Tibial artery (tissue), 4 donors: ENCODE measurements around the gene PBX2.

ENCODE experiments used
- DNase-seq, 2 donors: peaks; one replicate each; pipeline ENCODE4 v3.0.0-alpha.2; 2019
- H3K27ac ChIP-seq, 2 donors: fragments of 200-600 bp; sonication (generic) in 1 of 2; 1 replicate in 1 of 2; 2 replicates in 1 of 2; pipeline ENCODE4 v1.5.1; 2018 to 2019; ENCODE audit warnings: mild to moderate bottlenecking in 1 of 2
- H3K27me3 ChIP-seq, 2 donors: fragments of 200-600 bp; sonication (generic) in 1 of 2; one replicate each; pipeline versions ENCODE4 v1.5.1 to v1.6.0; 2016 to 2019
- H3K36me3 ChIP-seq, 3 donors: fragments of 200-600 bp; sonication (generic) in 2 of 3; one replicate each; pipeline ENCODE4 v1.5.1; 2016 to 2019; ENCODE audit warnings: mild to moderate bottlenecking in 2 of 3
- H3K4me1 ChIP-seq, 4 donors: fragments of 200-600 bp; sonication (generic) in 2 of 4; 1 replicate in 3 of 4; 2 replicates in 1 of 4; pipeline ENCODE4 v1.5.1; 2016 to 2019
- H3K4me3 ChIP-seq, 2 donors: fragments of 200-600 bp; sonication (generic) in 1 of 2; 1 replicate in 1 of 2; 2 replicates in 1 of 2; pipeline ENCODE4 v1.5.1; 2018 to 2019; ENCODE audit warnings: mild to moderate bottlenecking in 2 of 2
- H3K9me3 ChIP-seq, 3 donors: fragments of 200-600 bp; sonication (generic) in 1 of 3; one replicate each; pipeline ENCODE4 v1.5.1; 2016 to 2019
- CTCF ChIP-seq, 2 experiments: fragments of 200-600 bp in 1 of 2; fragments of 450-650 bp in 1 of 2; IDR thresholded peaks; one replicate each; pipeline ENCODE4 v1.5.1; 2017 to 2019; ENCODE audit warnings: antibody characterized with exemption in 2 of 2, mild to moderate bottlenecking in 1 of 2, moderate library complexity in 1 of 2
- intact Hi-C: fragments of 100-400 bp; cut with DNase I; formaldehyde crosslinking; loops from one replicate; pipeline ENCODE4 v1.15.0; 2023; ENCODE audit warnings: low total_unique reads

PBX2 gene

GRCh38 chr6:32152769-32153563 lies 37.0 kb downstream of the PBX2 start:
- no peak for TF ChIP-seq CTCF (IDR thresholded peaks at IDR 0.05)
- Histone ChIP-seq H3K4me3 (peak overlapping the region; percentile 67 to 81), H3K36me3 (peaks cover 10 to 36% (median 19%) of the 10 kb centered on the region in 3 donors), H3K4me1 (peaks cover 0 to 49% (median 39%) of the 10 kb centered on the region in 4 donors), H3K9me3 (no peaks in the 10 kb centered on the region), H3K27ac (peak overlapping the region; percentile 92 to 98), H3K27me3 (no peaks in the 10 kb centered on the region)
- peak in 1 of 2 donors; percentile 46 for DNase-seq
- intact Hi-C loops: loop anchor here (5.0 kb wide), 1 partner anchor 66 kb away; no protein-coding TSS in a partner anchor

- H3K9me3 ChIP-seq: no peaks in the 10 kb centered on the region
- H3K4me3 ChIP-seq: peak within 1 kb of the TSS; percentile 67 to 81
- H3K27ac ChIP-seq: peak within 1 kb of the TSS; percentile 92 to 98
- TF ChIP-seq CTCF (IDR thresholded peaks at IDR 0.05): no peak
- H3K27me3 ChIP-seq: no peaks in the 10 kb centered on the region
- H3K4me1 ChIP-seq: peaks cover 0 to 49% (median 39%) of the 10 kb centered on the region in 4 donors
- DNase-seq: no peak
- H3K36me3 ChIP-seq: peaks cover 4 to 27% (median 11%) of the 10 kb centered on the region in 3 donors
- intact Hi-C loops: loop anchor here (5.0 kb wide), 1 partner anchor 65 kb away; no protein-coding TSS in a partner anchor
Observed at GRCh38 chr6:32151863-32152768, 37.9 kb downstream of the PBX2 start, which contains the start of gene PRRT1. PRRT1 (minus strand) TSS chr6:32151939; CDS start chr6:32151827, 112 bp downstream.

GRCh38 chr6:32151181-32151862 lies 38.7 kb downstream of the PBX2 start:
- intact Hi-C loops: loop anchor here (5.0 kb wide), 1 partner anchor 64 kb away; no protein-coding TSS in a partner anchor
- Histone ChIP-seq H3K4me1 (peaks cover 0 to 49% (median 39%) of the 10 kb centered on the region in 4 donors), H3K27ac (peak overlapping the region; percentile 92 to 98), H3K4me3 (peak overlapping the region; percentile 67 to 81), H3K36me3 (peaks cover 4 to 19% (median 11%) of the 10 kb centered on the region in 3 donors), H3K9me3 (no peaks in the 10 kb centered on the region), H3K27me3 (no peaks in the 10 kb centered on the region)
- DNase-seq: no peak
- no peak for TF ChIP-seq CTCF (IDR thresholded peaks at IDR 0.05)

- peak overlapping the region; percentile 67 to 81 for H3K4me3 ChIP-seq
Observed at GRCh38 chr6:32149932-32150870, 39.8 kb downstream of the PBX2 start.

More at GRCh38 chr6:32149932-32150870, 39.8 kb downstream of the PBX2 start:
- no peaks in the 10 kb centered on the region for H3K9me3 ChIP-seq
- no peak for DNase-seq
- no peak for TF ChIP-seq CTCF (IDR thresholded peaks at IDR 0.05)
- peaks cover 4 to 11% (median 11%) of the 10 kb centered on the region in 3 donors for H3K36me3 ChIP-seq
- peaks cover 0 to 39% (median 33%) of the 10 kb centered on the region in 4 donors for H3K4me1 ChIP-seq
- H3K27me3 ChIP-seq: no peaks in the 10 kb centered on the region
- intact Hi-C loops: loop anchor here (5.0 kb wide), 1 partner anchor 63 kb away; no protein-coding TSS in a partner anchor
- H3K27ac ChIP-seq: peak overlapping the region; percentile 5 to 98
